PFSK-1 (cell line): ENCODE data around the gene EIF4ENIF1.

Experiments used
- FOXP2 ChIP-seq: optimal IDR thresholded peaks from 2 replicates; pipeline ENCODE3; 2011; ENCODE audit warnings: borderline replicate concordance, control low read depth, inconsistent platforms; ENCODE audit not compliant: insufficient read depth; ENCODE audit errors: extremely low read length, extremely low read depth
- POLR2AphosphoS5 ChIP-seq: IDR thresholded peaks from 2 replicates; pipeline ENCODE4 v1.6.1; 2012; ENCODE audit warnings: low read depth, mild to moderate bottlenecking, control low read depth, low read length, moderate library complexity
- SIN3A ChIP-seq: IDR thresholded peaks from 2 replicates; pipeline ENCODE4 v1.6.1; 2012; ENCODE audit warnings: mild to moderate bottlenecking, low read length, moderate library complexity, borderline replicate concordance; ENCODE audit not compliant: insufficient read depth
- TAF1 ChIP-seq: IDR thresholded peaks from 2 replicates; pipeline ENCODE4 v1.6.1; 2012; ENCODE audit warnings: low read length, control low read depth, borderline replicate concordance; ENCODE audit not compliant: insufficient read depth
- TF ChIP-seq, protein P1 (sequence below), 2 experiments: IDR thresholded peaks; 2 replicates each; pipeline versions ENCODE4 v1.6.1 to v1.8.0; 2011 to 2012; ENCODE audit warnings: low read depth in 2 of 2, low read length in 2 of 2, control low read depth in 1 of 2, inconsistent platforms in 1 of 2, mild to moderate bottlenecking in 1 of 2, moderate library complexity in 1 of 2; ENCODE audit not compliant: insufficient read depth in 1 of 2

EIF4ENIF1 gene

DNA sequence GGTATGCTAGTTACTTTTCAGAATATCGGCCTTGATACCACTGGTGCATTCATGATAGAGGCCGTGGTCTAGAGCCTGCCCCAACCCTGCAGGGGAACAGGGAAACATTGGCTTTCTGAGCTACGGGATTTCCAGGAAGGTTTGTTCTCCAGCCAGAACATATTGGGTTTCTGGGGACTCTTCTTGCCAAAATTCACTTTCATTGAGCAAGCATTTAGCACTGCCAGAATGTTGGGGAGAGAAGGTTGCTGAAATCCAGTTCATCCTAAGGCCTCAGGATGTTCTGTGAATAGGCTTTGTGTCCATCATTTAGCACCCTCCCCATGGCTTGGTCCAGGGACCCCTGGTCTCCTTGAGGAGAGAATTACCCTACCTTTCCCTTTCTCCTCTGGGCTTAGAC lies 53.5 kb downstream of the EIF4ENIF1 start:
- TF ChIP-seq POLR2AphosphoS5 (0 out of 2 replicates have a peak, but pooled peaks have one; percentile 15), FOXP2 (no peak)

GRCh38 chr22:31431950-31432349 lies 57.7 kb downstream of the EIF4ENIF1 start:
- TF ChIP-seq SIN3A = no peak
- TF ChIP-seq TAF1 = no peak
- no peak for TF ChIP-seq FOXP2
- TF ChIP-seq, protein P1, sequence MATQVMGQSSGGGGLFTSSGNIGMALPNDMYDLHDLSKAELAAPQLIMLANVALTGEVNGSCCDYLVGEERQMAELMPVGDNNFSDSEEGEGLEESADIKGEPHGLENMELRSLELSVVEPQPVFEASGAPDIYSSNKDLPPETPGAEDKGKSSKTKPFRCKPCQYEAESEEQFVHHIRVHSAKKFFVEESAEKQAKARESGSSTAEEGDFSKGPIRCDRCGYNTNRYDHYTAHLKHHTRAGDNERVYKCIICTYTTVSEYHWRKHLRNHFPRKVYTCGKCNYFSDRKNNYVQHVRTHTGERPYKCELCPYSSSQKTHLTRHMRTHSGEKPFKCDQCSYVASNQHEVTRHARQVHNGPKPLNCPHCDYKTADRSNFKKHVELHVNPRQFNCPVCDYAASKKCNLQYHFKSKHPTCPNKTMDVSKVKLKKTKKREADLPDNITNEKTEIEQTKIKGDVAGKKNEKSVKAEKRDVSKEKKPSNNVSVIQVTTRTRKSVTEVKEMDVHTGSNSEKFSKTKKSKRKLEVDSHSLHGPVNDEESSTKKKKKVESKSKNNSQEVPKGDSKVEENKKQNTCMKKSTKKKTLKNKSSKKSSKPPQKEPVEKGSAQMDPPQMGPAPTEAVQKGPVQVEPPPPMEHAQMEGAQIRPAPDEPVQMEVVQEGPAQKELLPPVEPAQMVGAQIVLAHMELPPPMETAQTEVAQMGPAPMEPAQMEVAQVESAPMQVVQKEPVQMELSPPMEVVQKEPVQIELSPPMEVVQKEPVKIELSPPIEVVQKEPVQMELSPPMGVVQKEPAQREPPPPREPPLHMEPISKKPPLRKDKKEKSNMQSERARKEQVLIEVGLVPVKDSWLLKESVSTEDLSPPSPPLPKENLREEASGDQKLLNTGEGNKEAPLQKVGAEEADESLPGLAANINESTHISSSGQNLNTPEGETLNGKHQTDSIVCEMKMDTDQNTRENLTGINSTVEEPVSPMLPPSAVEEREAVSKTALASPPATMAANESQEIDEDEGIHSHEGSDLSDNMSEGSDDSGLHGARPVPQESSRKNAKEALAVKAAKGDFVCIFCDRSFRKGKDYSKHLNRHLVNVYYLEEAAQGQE (IDR thresholded peaks at IDR 0.05; ENCODE audit: insufficient read depth in 1 of 2, low read depth in 2 of 2, low read length in 2 of 2) = no peak
- TF ChIP-seq POLR2AphosphoS5 = no peak

- no peak for TF ChIP-seq FOXP2
- TF ChIP-seq SIN3A = no peak
- TF ChIP-seq TAF1 = no peak
Measured at GRCh38 chr22:31425331-31426050, 64.2 kb downstream of the EIF4ENIF1 start.

DNA sequence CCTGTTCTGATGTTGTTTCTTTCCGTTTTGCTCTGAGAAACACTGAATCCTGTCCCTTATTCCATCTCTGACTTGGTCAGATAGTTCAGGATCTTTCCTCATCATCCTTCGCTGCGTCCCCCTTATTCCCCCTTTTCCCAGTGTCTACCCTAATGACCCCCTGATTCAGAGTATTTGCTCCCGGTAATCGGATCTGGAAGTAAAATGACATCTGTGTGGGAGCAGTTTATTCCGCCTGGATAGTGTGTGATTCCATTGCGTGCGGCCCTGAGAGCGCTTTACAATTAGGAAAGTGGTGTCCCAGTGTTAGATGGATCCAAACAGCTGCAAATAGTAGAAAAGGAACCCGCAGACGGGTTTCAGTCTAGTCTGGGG lies 89.6 kb downstream of the EIF4ENIF1 start:
- TF ChIP-seq, protein P1 (IDR thresholded peaks at IDR 0.05; ENCODE audit: insufficient read depth in 1 of 2, low read depth in 2 of 2, low read length in 2 of 2) = no peak
- TF ChIP-seq SIN3A = no peak
- TF ChIP-seq TAF1 = no peak
- TF ChIP-seq POLR2AphosphoS5 = no peak
- no peak for TF ChIP-seq FOXP2

DNA sequence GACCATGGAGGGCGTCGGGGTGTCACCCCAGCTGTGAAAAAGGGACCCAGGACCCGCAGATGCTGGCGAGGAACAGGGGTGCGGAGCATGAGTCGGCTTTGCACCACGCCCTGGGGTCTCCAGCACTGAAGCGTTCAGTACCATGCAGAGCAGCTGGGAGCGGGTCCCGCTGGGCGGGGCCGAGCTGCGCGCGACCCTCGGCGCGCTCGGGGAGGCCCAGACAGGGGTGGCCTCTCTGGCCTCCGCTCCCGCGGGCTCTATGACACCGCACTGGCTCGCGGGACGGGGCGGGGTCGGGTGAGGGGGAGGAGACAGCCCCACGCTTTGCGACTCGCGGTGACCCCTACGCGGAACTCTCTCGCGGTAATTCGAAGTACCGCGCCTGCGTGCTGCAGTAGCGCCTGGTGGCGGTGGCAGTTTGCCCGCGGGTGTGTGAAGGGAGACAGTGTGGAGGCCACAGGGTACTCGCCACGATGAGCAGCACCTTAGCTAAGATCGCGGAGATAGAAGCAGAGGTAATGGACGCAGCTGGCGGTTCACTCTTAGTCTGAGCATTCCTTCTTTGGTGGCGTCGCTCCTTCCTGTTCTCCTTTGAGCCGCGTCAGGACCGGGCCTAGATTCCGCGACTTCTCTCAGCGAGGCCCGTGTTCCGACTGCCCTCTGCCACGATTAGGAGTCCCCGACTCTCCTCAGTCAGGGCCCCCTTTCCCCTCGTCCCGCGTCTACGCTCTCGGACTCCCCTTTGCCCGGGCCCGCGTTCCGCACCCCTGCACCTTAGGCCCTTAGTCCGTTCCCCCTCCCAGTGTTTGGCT lies 90.2 kb downstream of the EIF4ENIF1 start, which contains the start of gene DRG1:
DRG1 (plus strand) TSS at position 394 of the 812 bp plus-strand sequence; CDS start at position 474, 80 bp downstream.
- TF ChIP-seq, protein P1 (IDR thresholded peaks at IDR 0.05; ENCODE audit: insufficient read depth in 1 of 2, low read depth in 2 of 2, low read length in 2 of 2) = no peak
- TF ChIP-seq POLR2AphosphoS5 (peak; percentile 98), SIN3A (0 out of 2 replicates have a peak, but pooled peaks have one; percentile 32), FOXP2 (peak; percentile 72), TAF1 (no peak; the same call in 1 of the 2 replicates)

DNA sequence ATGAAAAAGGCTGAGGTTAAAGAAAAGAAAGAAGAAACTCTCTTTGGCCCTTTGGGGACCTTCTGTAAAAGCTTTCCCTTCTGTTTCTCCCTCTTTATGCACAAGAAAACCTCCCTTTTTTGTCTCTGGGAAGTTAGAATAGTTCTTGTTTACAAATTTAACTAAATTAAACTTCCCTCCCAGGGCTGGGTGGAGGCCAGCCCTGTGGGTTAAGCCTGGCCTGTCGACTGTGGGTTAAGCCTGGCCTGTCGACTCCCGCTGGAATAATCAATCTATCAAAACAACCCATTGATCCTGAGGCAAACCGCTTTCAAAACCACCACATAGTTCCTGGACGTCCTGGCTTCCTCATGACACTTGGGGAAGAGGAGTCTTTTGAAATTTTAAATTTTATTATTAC lies 91.4 kb downstream of the EIF4ENIF1 start:
- TF ChIP-seq FOXP2 = no peak
- TF ChIP-seq SIN3A = no peak
- TF ChIP-seq, protein P1 (IDR thresholded peaks at IDR 0.05; ENCODE audit: insufficient read depth in 1 of 2, low read depth in 2 of 2, low read length in 2 of 2) = no peak
